ENCODE data around the gene RNU6-9.

RNU6-9 gene

GRCh38 chr19:925087-925525 lies 31.8 kb downstream of the RNU6-9 start (continued):
- TF ChIP-seq ZNF362 (tag by site-specific recombination; IDR thresholded peaks at IDR 0.05) (no peak), ZNF266 (tag by site-specific recombination; IDR thresholded peaks at IDR 0.05; ENCODE audit: low read depth) (no peak), ZNF792 (tag by site-specific recombination; IDR thresholded peaks at IDR 0.05) (no peak), ZNF514 (tag by site-specific recombination; IDR thresholded peaks at IDR 0.05) (no peak), ZNF280C (tag by site-specific recombination; IDR thresholded peaks at IDR 0.05) (no peak), SETDB1 (IDR thresholded peaks at IDR 0.05; ENCODE audit: insufficient read length, low read length) (no peak), ZNF354C (tag by site-specific recombination; IDR thresholded peaks at IDR 0.05; ENCODE audit: borderline replicate concordance, low read depth) (no peak), ZNF623 (tag by site-specific recombination; IDR thresholded peaks at IDR 0.05) (no peak), ZNF433 (tag by site-specific recombination; IDR thresholded peaks at IDR 0.05; ENCODE audit: low read depth) (no peak), ZNF692 (tag by site-specific recombination; IDR thresholded peaks at IDR 0.05) (no peak), ATF2 (tag by site-specific recombination; IDR thresholded peaks at IDR 0.05; ENCODE audit: low read depth) (peak; percentile 62; the same call in 1 of the 2 replicates), ZNF394 (tag by site-specific recombination; IDR thresholded peaks at IDR 0.05; ENCODE audit: borderline replicate concordance) (no peak), ZNF138 (tag by site-specific recombination; IDR thresholded peaks at IDR 0.05; ENCODE audit: borderline replicate concordance) (no peak), ZNF561 (tag by site-specific recombination; IDR thresholded peaks at IDR 0.05; ENCODE audit: borderline replicate concordance) (no peak), ZNF610 (tag by site-specific recombination; IDR thresholded peaks at IDR 0.05; ENCODE audit: borderline replicate concordance) (no peak), PRDM4 (tag by site-specific recombination; IDR thresholded peaks at IDR 0.05) (no peak), ZNF626 (tag by site-specific recombination; IDR thresholded peaks at IDR 0.05) (no peak), ZNF645 (tag by site-specific recombination; IDR thresholded peaks at IDR 0.05) (no peak), ZNF701 (tag by site-specific recombination; IDR thresholded peaks at IDR 0.05) (no peak), MEIS1 (CRISPR knock-in tag; IDR thresholded peaks at IDR 0.05; ENCODE audit: borderline replicate concordance) (no peak), ZSCAN4 (tag by site-specific recombination; IDR thresholded peaks at IDR 0.05) (no peak), ZNF624 (tag by site-specific recombination; IDR thresholded peaks at IDR 0.05) (no peak), ZXDB (tag by site-specific recombination; IDR thresholded peaks at IDR 0.05) (peak; percentile 90), TRIM28 (IDR thresholded peaks at IDR 0.05; ENCODE audit: borderline replicate concordance, low read length) (no peak)
- TF ChIP-seq, protein P1, sequence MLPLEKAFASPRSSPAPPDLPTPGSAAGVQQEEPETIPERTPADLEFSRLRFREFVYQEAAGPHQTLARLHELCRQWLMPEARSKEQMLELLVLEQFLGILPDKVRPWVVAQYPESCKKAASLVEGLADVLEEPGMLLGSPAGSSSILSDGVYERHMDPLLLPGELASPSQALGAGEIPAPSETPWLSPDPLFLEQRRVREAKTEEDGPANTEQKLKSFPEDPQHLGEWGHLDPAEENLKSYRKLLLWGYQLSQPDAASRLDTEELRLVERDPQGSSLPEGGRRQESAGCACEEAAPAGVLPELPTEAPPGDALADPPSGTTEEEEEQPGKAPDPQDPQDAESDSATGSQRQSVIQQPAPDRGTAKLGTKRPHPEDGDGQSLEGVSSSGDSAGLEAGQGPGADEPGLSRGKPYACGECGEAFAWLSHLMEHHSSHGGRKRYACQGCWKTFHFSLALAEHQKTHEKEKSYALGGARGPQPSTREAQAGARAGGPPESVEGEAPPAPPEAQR (tag by site-specific recombination; IDR thresholded peaks at IDR 0.05), result no peak
- TF ChIP-seq, protein P2, sequence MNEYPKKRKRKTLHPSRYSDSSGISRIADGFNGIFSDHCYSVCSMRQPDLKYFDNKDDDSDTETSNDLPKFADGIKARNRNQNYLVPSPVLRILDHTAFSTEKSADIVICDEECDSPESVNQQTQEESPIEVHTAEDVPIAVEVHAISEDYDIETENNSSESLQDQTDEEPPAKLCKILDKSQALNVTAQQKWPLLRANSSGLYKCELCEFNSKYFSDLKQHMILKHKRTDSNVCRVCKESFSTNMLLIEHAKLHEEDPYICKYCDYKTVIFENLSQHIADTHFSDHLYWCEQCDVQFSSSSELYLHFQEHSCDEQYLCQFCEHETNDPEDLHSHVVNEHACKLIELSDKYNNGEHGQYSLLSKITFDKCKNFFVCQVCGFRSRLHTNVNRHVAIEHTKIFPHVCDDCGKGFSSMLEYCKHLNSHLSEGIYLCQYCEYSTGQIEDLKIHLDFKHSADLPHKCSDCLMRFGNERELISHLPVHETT (tag by site-specific recombination; IDR thresholded peaks at IDR 0.05), result peak; percentile 52; the same call in 1 of the 2 replicates
